Measurements from ENCODE around the gene CEBPB.
"Not testable (repeated sequence)": the region's sequence is repeated elsewhere in the genome, so short reads cannot be mapped to it uniquely, and the experiment has no call there.

The CEBPB gene

GRCh38 chr20:50175938-50176933, 14.4 kb upstream of the CEBPB start:
- ChIA-PET CTCF (interaction anchor here (0.7 to 22.7 kb wide), 13 partner anchors 8 to 290 kb away, joined by 3 to 523 read pairs (median 10); no protein-coding TSS in a partner anchor), POLR2A (no interaction called here)
- no peak overlapping the region for H3K4me3 ChIP-seq (ENCODE audit: low read depth, low read length)
- no peak for DNase-seq (ENCODE audit: low read depth, low spot score)
- no peak for TF ChIP-seq CTCF (IDR thresholded peaks at IDR 0.05; ENCODE audit: insufficient read depth, low read length, missing control alignments)

- ChIA-PET CTCF (interaction anchor here (0.7 to 22.7 kb wide), 36 partner anchors 10 to 587 kb away, joined by 3 to 523 read pairs (median 4); partner anchors contain the start of genes CEBPB, PEDS1 and SNAI1), POLR2A (interaction anchor here (0.6 kb wide), 1 partner anchor 118 kb away, joined by 3 read pairs; no protein-coding TSS in a partner anchor)
- not testable (repeated sequence) for DNase-seq (ENCODE audit: low read depth, low spot score); H3K4me3 ChIP-seq (ENCODE audit: low read depth, low read length)
Observed at GRCh38 chr20:50178672-50179071, 12.0 kb upstream of the CEBPB start.

GRCh38 chr20:50181344-50181743, 9.3 kb upstream of the CEBPB start:
- no peak overlapping the region for H3K4me3 ChIP-seq (ENCODE audit: low read depth, low read length)
- no peak for TF ChIP-seq CTCF (IDR thresholded peaks at IDR 0.05; ENCODE audit: insufficient read depth, low read length, missing control alignments)
- DNase-seq (ENCODE audit: low read depth, low spot score): no peak
- ChIA-PET CTCF (interaction anchor here (0.7 to 22.7 kb wide), 8 partner anchors 13 to 404 kb away, joined by 3 to 523 read pairs (median 4); no protein-coding TSS in a partner anchor), POLR2A (no interaction called here)

- CTCF ChIA-PET: interaction anchor here (0.9 to 22.7 kb wide), 9 partner anchors 9 to 443 kb away, joined by 3 to 523 read pairs (median 6); no protein-coding TSS in a partner anchor
Observed at GRCh38 chr20:50182346-50182745, 8.3 kb upstream of the CEBPB start.

GRCh38 chr20:50185426-50185825, 5.2 kb upstream of the CEBPB start:
- TF ChIP-seq CTCF (IDR thresholded peaks at IDR 0.05; ENCODE audit: insufficient read depth, low read length, missing control alignments): no peak
- ChIA-PET POLR2A (no interaction called here), CTCF (interaction anchor here (0.6 to 22.7 kb wide), 25 partner anchors 9 to 603 kb away, joined by 3 to 523 read pairs (median 3); no protein-coding TSS in a partner anchor)
- DNase-seq (ENCODE audit: low read depth, low spot score): no peak
- H3K4me3 ChIP-seq (ENCODE audit: low read depth, low read length): no peak overlapping the region

More at GRCh38 chr20:50182346-50182745, 8.3 kb upstream of the CEBPB start:
- POLR2A ChIA-PET: no interaction called here
- no peak overlapping the region for H3K4me3 ChIP-seq (ENCODE audit: low read depth, low read length)
- TF ChIP-seq CTCF (IDR thresholded peaks at IDR 0.05; ENCODE audit: insufficient read depth, low read length, missing control alignments): no peak
- DNase-seq (ENCODE audit: low read depth, low spot score): no peak

- no peak for DNase-seq (ENCODE audit: low read depth, low spot score)
- ChIA-PET CTCF (interaction anchor here (0.6 to 22.7 kb wide), 29 partner anchors 9 to 602 kb away, joined by 3 to 523 read pairs (median 3); no protein-coding TSS in a partner anchor), POLR2A (no interaction called here)
- peak; percentile 88 for TF ChIP-seq CTCF (IDR thresholded peaks at IDR 0.05; ENCODE audit: insufficient read depth, low read length, missing control alignments)
- H3K4me3 ChIP-seq (ENCODE audit: low read depth, low read length): no peak overlapping the region
Observed at GRCh38 chr20:50186151-50186885, 4.3 kb upstream of the CEBPB start.

Data from AG04449 (cell line).